GM19025 (cell line): ENCODE data around the gene APAF1.
"Not testable (repeated sequence)": the region's sequence is repeated elsewhere in the genome, so short reads cannot be mapped to it uniquely, and the experiment has no call there.

Experiments
- ATAC-seq: cut with Tn5 transposase; IDR thresholded peaks from one replicate; pipeline ENCODE4 v1.9.1; 2021; ENCODE audit warnings: mild to moderate bottlenecking, low read depth, moderate library complexity; ENCODE audit not compliant: unreplicated experiment

Gene APAF1

GRCh38 chr12:98754095-98754494 lies 109.0 kb downstream of the APAF1 start:
- peak; percentile 98 for ATAC-seq

GRCh38 chr12:98755855-98756254 lies 110.8 kb downstream of the APAF1 start:
- ATAC-seq: not testable (repeated sequence)

- ATAC-seq: no peak
Measured at GRCh38 chr12:98757455-98757854, 112.4 kb downstream of the APAF1 start.

GRCh38 chr12:98758331-98758730 lies 113.2 kb downstream of the APAF1 start:
- no peak for ATAC-seq

- no peak for ATAC-seq
Measured at GRCh38 chr12:98763656-98764055, 118.6 kb downstream of the APAF1 start.

- no peak for ATAC-seq
Measured at GRCh38 chr12:98767248-98767647, 122.2 kb downstream of the APAF1 start.

GRCh38 chr12:98769068-98769467 lies 124.0 kb downstream of the APAF1 start:
- no peak for ATAC-seq

GRCh38 chr12:98770230-98770629 lies 125.1 kb downstream of the APAF1 start:
- no peak for ATAC-seq

- no peak for ATAC-seq
Measured at GRCh38 chr12:98771811-98772752, 127.0 kb downstream of the APAF1 start.

GRCh38 chr12:98772818-98773217 lies 127.7 kb downstream of the APAF1 start:
- ATAC-seq: no peak

- ATAC-seq: no peak
Measured at GRCh38 chr12:98780261-98780660, 135.2 kb downstream of the APAF1 start.

GRCh38 chr12:98783420-98783819 lies 138.3 kb downstream of the APAF1 start:
- no peak for ATAC-seq
